ENCODE measurements around the gene DYNC1H1.

DYNC1H1 gene

GRCh38 chr14:102018251-102018650 lies 53.9 kb downstream of the DYNC1H1 start:
- Histone ChIP-seq H3K27ac (ENCODE audit: low read depth, low read length) (no peak overlapping the region), H3K79me2 (ENCODE audit: control insufficient read depth, low read length) (no peaks in the 10 kb centered on the region), H3K4me1 (ENCODE audit: control insufficient read depth, low read length) (no peaks in the 10 kb centered on the region), H3K9me3 (ENCODE audit: control insufficient read depth, insufficient read depth, low read length) (no peaks in the 10 kb centered on the region), H4K20me1 (ENCODE audit: control insufficient read depth, insufficient read depth, low read depth, low read length) (no peaks in the 10 kb centered on the region), H3K36me3 (ENCODE audit: control insufficient read depth, low read length) (peaks cover 87% of the 10 kb centered on the region), H3K27me3 (ENCODE audit: control insufficient read depth, low read length) (no peaks in the 10 kb centered on the region), H3K4me2 (ENCODE audit: low read length) (no peak overlapping the region), H3K9me2 (replicated peaks; ENCODE audit: control insufficient read depth, low read length) (no peaks in the 10 kb centered on the region), H3F3A (ENCODE audit: control insufficient read depth, insufficient read depth) (no peaks in the 10 kb centered on the region), H3K4me3 (ENCODE audit: low read length) (no peak overlapping the region)
- TF ChIP-seq EZH2phosphoT487 (IDR thresholded peaks at IDR 0.05; ENCODE audit: borderline replicate concordance, low read length), result no peak
- TF ChIP-seq CTCF (IDR thresholded peaks at IDR 0.05; ENCODE audit: low read depth, low read length, poor library complexity, severe bottlenecking), result no peak

GRCh38 chr14:102019006-102019540 lies 54.7 kb downstream of the DYNC1H1 start:
- no peaks in the 10 kb centered on the region for H3K79me2 ChIP-seq (ENCODE audit: control insufficient read depth, low read length)
- no peaks in the 10 kb centered on the region for H3K9me2 ChIP-seq (replicated peaks; ENCODE audit: control insufficient read depth, low read length)
- peaks cover 87% of the 10 kb centered on the region for H3K36me3 ChIP-seq (ENCODE audit: control insufficient read depth, low read length)
- no peak overlapping the region for H3K27ac ChIP-seq (ENCODE audit: low read depth, low read length)
- H3K27me3 ChIP-seq (ENCODE audit: control insufficient read depth, low read length), result no peaks in the 10 kb centered on the region
- H3K4me2 ChIP-seq (ENCODE audit: low read length), result no peak overlapping the region
- no peaks in the 10 kb centered on the region for H3F3A ChIP-seq (ENCODE audit: control insufficient read depth, insufficient read depth)
- H3K9me3 ChIP-seq (ENCODE audit: control insufficient read depth, insufficient read depth, low read length), result no peaks in the 10 kb centered on the region
- no peaks in the 10 kb centered on the region for H3K4me1 ChIP-seq (ENCODE audit: control insufficient read depth, low read length)
- H3K4me3 ChIP-seq (ENCODE audit: low read length), result no peak overlapping the region
- TF ChIP-seq CTCF (IDR thresholded peaks at IDR 0.05; ENCODE audit: low read depth, low read length, poor library complexity, severe bottlenecking), result no peak
- TF ChIP-seq EZH2phosphoT487 (IDR thresholded peaks at IDR 0.05; ENCODE audit: borderline replicate concordance, low read length), result no peak
- no peaks in the 10 kb centered on the region for H4K20me1 ChIP-seq (ENCODE audit: control insufficient read depth, insufficient read depth, low read depth, low read length)

GRCh38 chr14:102020058-102020971 lies 55.9 kb downstream of the DYNC1H1 start:
- H3K27ac ChIP-seq (ENCODE audit: low read depth, low read length), result no peak overlapping the region
- H3K27me3 ChIP-seq (ENCODE audit: control insufficient read depth, low read length), result no peaks in the 10 kb centered on the region
- no peaks in the 10 kb centered on the region for H3K79me2 ChIP-seq (ENCODE audit: control insufficient read depth, low read length)
- H3K4me3 ChIP-seq (ENCODE audit: low read length), result no peak overlapping the region
- no peak overlapping the region for H3K4me2 ChIP-seq (ENCODE audit: low read length)
- H4K20me1 ChIP-seq (ENCODE audit: control insufficient read depth, insufficient read depth, low read depth, low read length), result no peaks in the 10 kb centered on the region
- TF ChIP-seq EZH2phosphoT487 (IDR thresholded peaks at IDR 0.05; ENCODE audit: borderline replicate concordance, low read length) (no peak), CTCF (IDR thresholded peaks at IDR 0.05; ENCODE audit: low read depth, low read length, poor library complexity, severe bottlenecking) (no peak)
- peaks cover 78% of the 10 kb centered on the region for H3K36me3 ChIP-seq (ENCODE audit: control insufficient read depth, low read length)
- no peaks in the 10 kb centered on the region for H3K4me1 ChIP-seq (ENCODE audit: control insufficient read depth, low read length)
- H3F3A ChIP-seq (ENCODE audit: control insufficient read depth, insufficient read depth), result no peaks in the 10 kb centered on the region
- no peaks in the 10 kb centered on the region for H3K9me2 ChIP-seq (replicated peaks; ENCODE audit: control insufficient read depth, low read length)
- H3K9me3 ChIP-seq (ENCODE audit: control insufficient read depth, insufficient read depth, low read length), result no peaks in the 10 kb centered on the region
